ENCODE data around the gene FGF11. TPM values are rescaled to one million over a fixed set of nuclear protein-coding genes. Genes with fewer than 3 reads are reported as not detected.

The FGF11 gene
- total and polyA plus RNA-seq, 8 donors = 0.97 to 2.8 (median 2.3) TPM

DNA sequence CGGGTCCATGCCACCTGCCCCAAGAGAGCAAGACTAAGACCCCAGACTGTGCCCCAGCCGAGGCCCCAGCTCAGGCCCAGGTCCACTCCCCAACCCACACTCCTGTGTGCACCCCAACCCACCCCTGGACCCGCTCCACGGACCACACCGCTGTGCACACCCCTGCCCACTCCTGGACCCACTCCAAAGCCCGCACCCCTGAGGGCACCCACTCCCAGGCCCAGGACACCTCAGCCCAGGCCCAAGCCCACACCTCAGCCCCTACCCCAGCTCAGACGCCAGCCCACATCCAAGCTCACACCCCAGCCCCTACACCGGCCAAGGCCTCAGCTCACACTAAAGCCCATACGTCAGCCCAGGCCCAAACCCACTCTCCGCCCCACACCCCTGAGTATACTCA, 9.6 kb upstream of the FGF11 start:
- intact Hi-C loops (cut with DNase I) = loop anchor here in 1 of 2 donors (10.0 kb wide), 1 partner anchor 75 kb away; the partner anchor contains the start of genes KCTD11 and TMEM95
- no peaks in the 10 kb centered on the region for H3K36me3 ChIP-seq
- no peaks in the 10 kb centered on the region for H3K9me3 ChIP-seq
- ATAC-seq (no peak), DNase-seq (peak in 1 of 4 donors; percentile 74)
- no peak overlapping the region for H3K4me3 ChIP-seq
- no peaks in the 10 kb centered on the region for H3K27me3 ChIP-seq
- no peak overlapping the region for H3K27ac ChIP-seq
- H3K4me1 ChIP-seq = peaks cover 0 to 2% of the 10 kb centered on the region in 2 donors
- TF ChIP-seq CTCF (IDR thresholded peaks at IDR 0.05) = no peak

GRCh38 chr17:7431231-7431630, 8.1 kb upstream of the FGF11 start:
- no peak for ATAC-seq
- intact Hi-C loops (cut with DNase I) = loop anchor here in 1 of 2 donors (10.0 kb wide), 1 partner anchor 76 kb away; the partner anchor contains the start of genes KCTD11 and TMEM95
- no peak for TF ChIP-seq CTCF (IDR thresholded peaks at IDR 0.05)

GRCh38 chr17:7432296-7432695, 7.0 kb upstream of the FGF11 start:
- TF ChIP-seq CTCF (IDR thresholded peaks at IDR 0.05) = no peak
- Histone ChIP-seq H3K4me3 (no peak overlapping the region), H3K27me3 (no peaks in the 10 kb centered on the region), H3K9me3 (no peaks in the 10 kb centered on the region), H3K36me3 (no peaks in the 10 kb centered on the region), H3K27ac (no peak overlapping the region), H3K4me1 (peaks cover 10 to 23% of the 10 kb centered on the region in 2 donors)
- DNase-seq (peak in 1 of 4 donors; percentile 40), ATAC-seq (no peak)
- intact Hi-C loops (cut with DNase I) = loop anchor here in 1 of 2 donors (10.0 kb wide), 1 partner anchor 77 kb away; the partner anchor contains the start of genes KCTD11 and TMEM95

More at GRCh38 chr17:7431231-7431630, 8.1 kb upstream of the FGF11 start:
- Histone ChIP-seq H3K36me3 (no peaks in the 10 kb centered on the region), H3K4me3 (no peak overlapping the region), H3K9me3 (no peaks in the 10 kb centered on the region), H3K27ac (no peak overlapping the region), H3K27me3 (no peaks in the 10 kb centered on the region), H3K4me1 (peaks cover 1 to 13% of the 10 kb centered on the region in 2 donors)
- DNase-seq = no peak

GRCh38 chr17:7435676-7436555, 3.4 kb upstream of the FGF11 start:
- Histone ChIP-seq H3K4me3 (peak overlapping the region; percentile 35 to 72), H3K4me1 (peaks cover 28 to 59% of the 10 kb centered on the region in 2 donors), H3K27me3 (peaks cover 17 to 30% of the 10 kb centered on the region in 2 donors), H3K36me3 (no peaks in the 10 kb centered on the region), H3K27ac (peak overlapping the region; percentile 61 to 89), H3K9me3 (no peaks in the 10 kb centered on the region)
- intact Hi-C loops (cut with DNase I) = loop anchor here in 1 of 2 donors (10.0 kb wide), 1 partner anchor 81 kb away; the partner anchor contains the start of genes KCTD11 and TMEM95
- peak; percentile 42 for ATAC-seq
- TF ChIP-seq CTCF (IDR thresholded peaks at IDR 0.05) = no peak
- DNase-seq = peak in 2 of 4 donors; percentile 69 to 89

All from left lung (tissue), 10 donors.